Prostate gland (tissue), 2 donors: Measurements from ENCODE around the gene GNA14.

ENCODE experiments used
- CTCF ChIP-seq, 4 experiments: fragments of 200-600 bp in 2 of 4; fragments of 450-650 bp in 2 of 4; sonication (generic) in 2 of 4; IDR thresholded peaks; 1 replicate in 3 of 4; 2 replicates in 1 of 4; pipeline ENCODE4 v1.5.1; 2016 to 2019; ENCODE audit warnings: antibody characterized with exemption in 4 of 4, mild to moderate bottlenecking in 2 of 4, moderate library complexity in 2 of 4
- POLR2A ChIP-seq: fragments of 450-650 bp; IDR thresholded peaks from one replicate; pipeline ENCODE4 v1.6.1; 2016; ENCODE audit warnings: antibody characterized with exemption, mild to moderate bottlenecking

- TF ChIP-seq CTCF (IDR thresholded peaks at IDR 0.05), result no peak
- no peak for TF ChIP-seq POLR2A
Observed at GRCh38 chr9:77616191-77616590, 31.9 kb downstream of the GNA14 start.
